Keratinocyte (primary cell): ENCODE results near the gene PSMD8.

ENCODE experiments used
- CTCF ChIP-seq, 3 experiments: IDR thresholded peaks in 1 of 3; conservative IDR thresholded peaks in 1 of 3; optimal IDR thresholded peaks in 1 of 3; 2 replicates in 2 of 3; 3 replicates in 1 of 3; pipeline versions ENCODE3 to v1.5.1; 2011; ENCODE audit warnings: low read length in 3 of 3, mild to moderate bottlenecking in 3 of 3, moderate library complexity in 2 of 3, control low read depth in 1 of 3, inconsistent platforms in 1 of 3; ENCODE audit not compliant: insufficient read depth in 2 of 3; ENCODE audit errors: extremely low read depth in 1 of 3
- EZH2 ChIP-seq: IDR thresholded peaks from one replicate; pipeline ENCODE4 v1.6.1; 2012; ENCODE audit warnings: inconsistent platforms, mild to moderate bottlenecking, low read length, moderate library complexity

- TF ChIP-seq EZH2 (no peak), CTCF (optimal IDR thresholded peaks at IDR 0.05 in 1 of 3, IDR thresholded peaks at IDR 0.05 in 1 of 3, conservative IDR thresholded peaks at IDR 0.05 in 1 of 3; ENCODE audit: extremely low read depth in 1 of 3, insufficient read depth in 2 of 3, low read length in 3 of 3) (no peak)
Measured at GRCh38 chr19:38360351-38360750, 14.0 kb upstream of the PSMD8 start.
